CD4-positive, CD25-positive, alpha-beta regulatory T cell (primary cell): ENCODE data around the gene HOXD12. TPM values are rescaled to one million over a fixed set of nuclear protein-coding genes. Genes with fewer than 3 reads are reported as not detected.

Experiments used
- ATAC-seq, 2 donors: fragments of 150-1000 bp; cut with Tn5 transposase; one replicate each; pipeline ENCODE4 v1.10.0; 2021; ENCODE audit warnings: low read depth in 2 of 2, moderate number of reproducible peaks in 2 of 2, moderate library complexity in 1 of 2
- DNase-seq, 3 donors: peaks; one replicate each; pipeline versions ENCODE4 v3.0.0 to v3.0.0-alpha.2; 2012 to 2022; ENCODE audit warnings: mixed read lengths in 1 of 3
- H3K27ac ChIP-seq: one replicate; pipeline ENCODE4 v1.7.0; 2013; ENCODE audit warnings: mild to moderate bottlenecking, low read length; ENCODE audit not compliant: insufficient read depth, poor library complexity, severe bottlenecking
- H3K27me3 ChIP-seq: one replicate; pipeline ENCODE4 v1.7.0; 2013; ENCODE audit warnings: low read length; ENCODE audit not compliant: control insufficient read depth, insufficient read depth
- H3K36me3 ChIP-seq: one replicate; pipeline ENCODE4 v1.7.0; 2013; ENCODE audit warnings: mild to moderate bottlenecking, low read length, moderate library complexity; ENCODE audit not compliant: control insufficient read depth, insufficient read depth
- H3K4me1 ChIP-seq: 2 replicates; pipeline ENCODE4 v1.7.0; 2013; ENCODE audit warnings: mild to moderate bottlenecking, low read length; ENCODE audit not compliant: insufficient read depth, control insufficient read depth, poor library complexity, severe bottlenecking
- H3K4me3 ChIP-seq: one replicate; pipeline ENCODE4 v1.7.0; 2013; ENCODE audit warnings: low read depth, mild to moderate bottlenecking, low read length, moderate library complexity
- H3K9me3 ChIP-seq, 2 experiments: 1 replicate in 1 of 2; 2 replicates in 1 of 2; pipeline ENCODE4 v1.7.0; 2013; ENCODE audit warnings: low read length in 2 of 2, mild to moderate bottlenecking in 1 of 2, moderate library complexity in 1 of 2; ENCODE audit not compliant: control insufficient read depth in 2 of 2
- H3K27ac Mint-ChIP-seq, 3 donors: one replicate each; pipeline ENCODE4 v1.8.0; 2020 to 2022; ENCODE audit warnings: mild to moderate bottlenecking in 3 of 3, mixed read lengths in 3 of 3, moderate library complexity in 2 of 3
- H3K27me3 Mint-ChIP-seq: one replicate; pipeline ENCODE4 v1.8.0; 2022; ENCODE audit warnings: mild to moderate bottlenecking, mixed read lengths
- H3K36me3 Mint-ChIP-seq: one replicate; pipeline ENCODE4 v1.8.0; 2020; ENCODE audit warnings: mixed read lengths
- H3K4me1 Mint-ChIP-seq, 4 donors: one replicate each; pipeline ENCODE4 v1.8.0; 2020 to 2022; ENCODE audit warnings: mixed read lengths in 4 of 4, mild to moderate bottlenecking in 1 of 4
- H3K4me3 Mint-ChIP-seq, 4 donors: one replicate each; pipeline ENCODE4 v1.8.0; 2020 to 2022; ENCODE audit warnings: mild to moderate bottlenecking in 4 of 4, mixed read lengths in 4 of 4, moderate library complexity in 3 of 4
- H3K9me3 Mint-ChIP-seq, 7 donors: one replicate each; pipeline ENCODE4 v1.8.0; 2020 to 2022; ENCODE audit warnings: mixed read lengths in 7 of 7, mild to moderate bottlenecking in 3 of 7, moderate library complexity in 2 of 7
- polyA plus RNA-seq, 4 donors: library from polyadenylated mRNA; unstranded; fragments of 300-500 nt; fragmentation: Illumina TruSeq; gene quantifications; one replicate each; pipeline ENCODE4 v1.2.3, GENCODE V29; 2021
- total RNA-seq: library from RNA; stranded (reverse); gene quantifications from one replicate; pipeline ENCODE4 v1.2.3, GENCODE V29; 2022

HOXD12 gene
- total and polyA plus RNA-seq, 5 donors from 2014 or later: not detected

DNA sequence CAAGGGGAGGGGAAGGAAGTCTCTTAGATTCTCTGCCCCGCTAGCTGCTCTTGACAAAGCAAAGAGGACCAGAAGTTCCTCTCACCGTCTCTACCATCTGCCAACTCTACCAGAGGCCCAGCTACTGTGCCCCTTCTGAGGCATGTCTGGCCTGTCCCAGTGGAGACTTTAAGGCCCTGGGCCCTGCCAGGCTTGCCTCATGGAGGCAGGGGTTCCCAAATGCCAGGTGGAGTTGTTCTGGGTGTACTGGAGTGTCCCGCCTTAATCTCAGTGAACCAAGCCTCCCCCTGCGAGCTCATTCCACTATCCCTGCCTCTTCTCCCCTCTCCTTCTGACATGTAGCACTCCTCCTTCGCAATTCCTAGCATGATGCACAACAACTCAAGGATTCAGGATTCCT lies 2.2 kb downstream of the HOXD12 start:
- no peak for ATAC-seq
- Histone ChIP-seq H3K9me3 (no peaks in the 10 kb centered on the region), H3K4me1 (peaks cover 16% of the 10 kb centered on the region), H3K36me3 (no peaks in the 10 kb centered on the region), H3K27me3 (peaks cover 40% of the 10 kb centered on the region), H3K4me3 (no peak overlapping the region), H3K27ac (no peak overlapping the region)
- no peaks in the 10 kb centered on the region for H3K36me3 Mint-ChIP-seq
- H3K27me3 Mint-ChIP-seq: peaks cover 95% of the 10 kb centered on the region
- no peak overlapping the region for H3K27ac Mint-ChIP-seq
- DNase-seq: no peak
- H3K4me3 Mint-ChIP-seq: peak overlapping the region in 2 of 4 donors; percentile 12 to 76
- H3K4me1 Mint-ChIP-seq: peaks cover 0 to 33% (median 20%) of the 10 kb centered on the region in 4 donors
- H3K9me3 Mint-ChIP-seq: peaks cover 0 to 11% (median 0%) of the 10 kb centered on the region in 7 donors

DNA sequence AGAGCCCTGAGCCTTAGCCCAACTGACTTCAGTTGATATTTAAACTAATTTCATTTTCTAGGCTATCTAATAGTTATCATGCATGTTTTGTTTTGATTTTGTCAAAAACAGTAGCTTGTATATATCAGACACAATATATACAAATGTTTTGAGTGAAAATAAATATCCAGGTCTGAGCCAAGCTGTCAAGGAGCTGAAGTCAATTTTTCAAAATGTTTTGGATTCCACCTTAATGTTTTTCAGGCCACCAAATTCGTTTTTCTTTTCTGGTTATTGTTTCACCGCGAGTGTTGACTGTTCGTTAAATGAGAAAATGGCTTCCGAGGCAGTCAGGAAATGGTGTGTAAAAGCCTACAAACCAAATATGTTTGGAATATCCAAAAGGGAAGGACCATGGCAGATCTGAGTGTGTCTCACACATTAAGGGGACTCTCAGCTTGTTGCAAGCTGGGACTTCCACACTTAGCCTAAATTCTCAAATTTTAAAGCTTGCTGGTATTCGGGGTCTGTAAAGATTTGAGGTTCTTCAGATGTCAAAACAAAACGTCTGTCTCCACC lies 2.8 kb downstream of the HOXD12 start:
- H3K36me3 Mint-ChIP-seq: no peaks in the 10 kb centered on the region
- Histone ChIP-seq H3K27ac (no peak overlapping the region), H3K27me3 (peaks cover 40% of the 10 kb centered on the region), H3K9me3 (no peaks in the 10 kb centered on the region), H3K4me1 (peaks cover 14% of the 10 kb centered on the region), H3K36me3 (no peaks in the 10 kb centered on the region), H3K4me3 (no peak overlapping the region)
- ATAC-seq (no peak), DNase-seq (no peak)
- H3K9me3 Mint-ChIP-seq: peaks cover 0 to 11% (median 0%) of the 10 kb centered on the region in 7 donors
- H3K27ac Mint-ChIP-seq: no peak overlapping the region
- H3K27me3 Mint-ChIP-seq: peaks cover 94% of the 10 kb centered on the region
- H3K4me1 Mint-ChIP-seq: peaks cover 0 to 31% (median 17%) of the 10 kb centered on the region in 4 donors
- H3K4me3 Mint-ChIP-seq: peak overlapping the region in 2 of 4 donors; percentile 12 to 76

DNA sequence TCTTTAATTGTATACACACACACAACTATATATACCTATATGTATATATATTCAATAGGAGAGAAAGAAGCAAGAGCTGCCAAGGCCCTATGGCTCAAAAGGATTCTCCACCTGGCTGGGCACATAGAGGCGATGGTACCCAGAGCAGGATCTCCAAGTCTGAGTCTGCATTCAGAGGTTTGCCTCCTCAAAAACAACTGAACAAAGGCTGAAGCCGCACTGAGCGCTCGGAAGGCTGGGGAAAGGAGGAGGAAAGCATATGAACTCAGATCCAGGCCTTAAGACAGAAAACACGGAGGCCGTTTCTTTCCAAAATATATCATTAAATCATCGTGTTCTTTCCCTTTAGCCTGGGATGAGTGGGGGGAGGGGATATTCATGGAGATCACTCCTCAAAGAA lies 3.6 kb downstream of the HOXD12 start:
- no peaks in the 10 kb centered on the region for H3K36me3 ChIP-seq
- H3K9me3 ChIP-seq: no peaks in the 10 kb centered on the region
- H3K27me3 ChIP-seq: peaks cover 34% of the 10 kb centered on the region
- ATAC-seq (no peak), DNase-seq (no peak)
- Mint-ChIP-seq H3K9me3 (peaks cover 0 to 11% (median 0%) of the 10 kb centered on the region in 7 donors), H3K4me3 (peak overlapping the region in 1 of 4 donors; percentile 65), H3K36me3 (no peaks in the 10 kb centered on the region), H3K27ac (no peak overlapping the region), H3K4me1 (peaks cover 0 to 26% (median 11%) of the 10 kb centered on the region in 4 donors), H3K27me3 (peaks cover 88% of the 10 kb centered on the region)
- H3K4me3 ChIP-seq: no peak overlapping the region
- no peak overlapping the region for H3K27ac ChIP-seq
- peaks cover 8% of the 10 kb centered on the region for H3K4me1 ChIP-seq

- Histone ChIP-seq H3K9me3 (no peaks in the 10 kb centered on the region), H3K36me3 (no peaks in the 10 kb centered on the region), H3K4me3 (no peak overlapping the region), H3K27me3 (peaks cover 35% of the 10 kb centered on the region), H3K27ac (no peak overlapping the region), H3K4me1 (peaks cover 8% of the 10 kb centered on the region)
- Mint-ChIP-seq H3K9me3 (peaks cover 0 to 13% (median 0%) of the 10 kb centered on the region in 7 donors), H3K27ac (peak overlapping the region in 1 of 3 donors; percentile 51), H3K4me1 (peaks cover 0 to 31% (median 11%) of the 10 kb centered on the region in 4 donors), H3K36me3 (no peaks in the 10 kb centered on the region), H3K27me3 (peaks cover 88% of the 10 kb centered on the region), H3K4me3 (peak overlapping the region in 1 of 4 donors; percentile 13)
- no peak for ATAC-seq
- DNase-seq: no peak
These were observed 4.2 kb downstream of the HOXD12 start for GRCh38 chr2:176103742-176104315.

- Histone ChIP-seq H3K27ac (no peak overlapping the region), H3K36me3 (no peaks in the 10 kb centered on the region), H3K4me1 (peaks cover 8% of the 10 kb centered on the region), H3K4me3 (no peak overlapping the region), H3K27me3 (peaks cover 41% of the 10 kb centered on the region), H3K9me3 (peaks cover 0 to 4% of the 10 kb centered on the region in 2 experiments)
- DNase-seq (no peak), ATAC-seq (no peak)
- H3K4me3 Mint-ChIP-seq: peak overlapping the region in 2 of 4 donors; percentile 13 to 43
- peaks cover 0 to 35% (median 14%) of the 10 kb centered on the region in 4 donors for H3K4me1 Mint-ChIP-seq
- H3K27me3 Mint-ChIP-seq: peaks cover 88% of the 10 kb centered on the region
- H3K27ac Mint-ChIP-seq: no peak overlapping the region
- peaks cover 0 to 16% (median 0%) of the 10 kb centered on the region in 7 donors for H3K9me3 Mint-ChIP-seq
- peaks cover 3% of the 10 kb centered on the region for H3K36me3 Mint-ChIP-seq
These were observed 4.9 kb downstream of the HOXD12 start for GRCh38 chr2:176104316-176105077.

- H3K4me3 Mint-ChIP-seq: peak overlapping the region in 1 of 4 donors; percentile 43
- ATAC-seq: no peak
These were observed 5.6 kb downstream of the HOXD12 start for GRCh38 chr2:176105078-176105729.

GRCh38 chr2:176105730-176106580 lies 6.4 kb downstream of the HOXD12 start:
- DNase-seq (no peak), ATAC-seq (no peak)
- peaks cover 90% of the 10 kb centered on the region for H3K27me3 Mint-ChIP-seq
- H3K36me3 ChIP-seq: no peaks in the 10 kb centered on the region
- H3K27me3 ChIP-seq: peaks cover 48% of the 10 kb centered on the region
- no peak overlapping the region for H3K4me3 ChIP-seq
- peak overlapping the region; percentile 46 to 82 (median 60) for H3K4me3 Mint-ChIP-seq
- H3K4me1 ChIP-seq: peaks cover 8% of the 10 kb centered on the region
- H3K9me3 Mint-ChIP-seq: peaks cover 0 to 17% (median 0%) of the 10 kb centered on the region in 7 donors
- H3K27ac Mint-ChIP-seq: peak overlapping the region in 1 of 3 donors; percentile 59
- peaks cover 0 to 33% (median 15%) of the 10 kb centered on the region in 4 donors for H3K4me1 Mint-ChIP-seq
- H3K27ac ChIP-seq: no peak overlapping the region
- peaks cover 0 to 6% of the 10 kb centered on the region in 2 experiments for H3K9me3 ChIP-seq
- H3K36me3 Mint-ChIP-seq: peaks cover 4% of the 10 kb centered on the region

More at GRCh38 chr2:176105078-176105729, 5.6 kb downstream of the HOXD12 start:
- no peak overlapping the region for H3K27ac ChIP-seq
- H3K27me3 ChIP-seq: peaks cover 44% of the 10 kb centered on the region
- Mint-ChIP-seq H3K27ac (no peak overlapping the region), H3K9me3 (peaks cover 0 to 16% (median 0%) of the 10 kb centered on the region in 7 donors), H3K36me3 (peaks cover 4% of the 10 kb centered on the region), H3K27me3 (peaks cover 90% of the 10 kb centered on the region), H3K4me1 (peaks cover 0 to 35% (median 15%) of the 10 kb centered on the region in 4 donors)
- H3K9me3 ChIP-seq: peaks cover 0 to 4% of the 10 kb centered on the region in 2 experiments
- peaks cover 8% of the 10 kb centered on the region for H3K4me1 ChIP-seq
- DNase-seq: no peak
- no peaks in the 10 kb centered on the region for H3K36me3 ChIP-seq
- H3K4me3 ChIP-seq: no peak overlapping the region
